Smooth muscle cell (in vitro differentiated cells): Measurements from ENCODE around the gene SRP54. TPM values are rescaled to one million over a fixed set of nuclear protein-coding genes. Genes with fewer than 3 reads are reported as not detected.
"Not testable (repeated sequence)": the region's sequence is repeated elsewhere in the genome, so short reads cannot be mapped to it uniquely, and the experiment has no call there.

Experiments
- DNase-seq: peaks from one replicate; lab custom pipeline; 2025; ENCODE audit not compliant: unreplicated experiment; lab: John Stamatoyannopoulos, UW
- H2AFZ ChIP-seq: fragments of 200-600 bp; sonication (generic); 2 replicates; pipeline ENCODE4 v1.6.0; 2016; ENCODE audit warnings: antibody characterized with exemption, low read depth, mild to moderate bottlenecking
- H3F3A ChIP-seq: fragments of 200-600 bp; sonication (generic); 2 replicates; pipeline ENCODE4 v1.6.0; 2017; ENCODE audit warnings: antibody characterized with exemption, low read depth
- H3K27ac ChIP-seq: fragments of 200-600 bp; sonication (generic); 2 replicates; pipeline ENCODE4 v1.5.1; 2016; ENCODE audit warnings: low read depth, mild to moderate bottlenecking
- H3K27me3 ChIP-seq: fragments of 200-600 bp; sonication (generic); 2 replicates; pipeline ENCODE4 v1.6.1; 2016; ENCODE audit warnings: low read depth, mild to moderate bottlenecking
- H3K36me3 ChIP-seq: fragments of 200-600 bp; sonication (generic); 2 replicates; pipeline ENCODE4 v1.5.1; 2016; ENCODE audit warnings: low read depth
- H3K4me1 ChIP-seq: fragments of 200-600 bp; sonication (generic); 2 replicates; pipeline ENCODE4 v1.5.1; 2016; ENCODE audit warnings: low read depth
- H3K4me2 ChIP-seq: fragments of 200-600 bp; sonication (generic); 2 replicates; pipeline ENCODE4 v1.6.0; 2016; ENCODE audit warnings: mild to moderate bottlenecking
- H3K4me3 ChIP-seq: fragments of 200-600 bp; sonication (generic); 2 replicates; pipeline ENCODE4 v1.5.1; 2016; ENCODE audit warnings: mild to moderate bottlenecking
- H3K79me2 ChIP-seq: fragments of 200-600 bp; sonication (generic); 2 replicates; pipeline ENCODE4 v1.6.0; 2016; ENCODE audit warnings: low read depth, mild to moderate bottlenecking
- H3K9ac ChIP-seq: fragments of 200-600 bp; sonication (generic); 2 replicates; pipeline ENCODE4 v1.6.0; 2016; ENCODE audit warnings: low read depth
- H3K9me3 ChIP-seq: fragments of 200-600 bp; sonication (generic); replicated peaks from 2 replicates; pipeline ENCODE4 v1.5.1; 2016; ENCODE audit warnings: low read depth
- H4K20me1 ChIP-seq: fragments of 200-600 bp; sonication (generic); 2 replicates; pipeline ENCODE4 v1.6.0; 2016; ENCODE audit warnings: low read depth
- CTCF ChIP-seq: fragments of 200-600 bp; sonication (generic); IDR thresholded peaks from 2 replicates; pipeline ENCODE4 v1.5.1; 2017; ENCODE audit warnings: borderline replicate concordance, mild to moderate bottlenecking, antibody characterized with exemption; ENCODE audit not compliant: insufficient read depth, poor library complexity, severe bottlenecking
- WGBS: methylation state at CpG from one replicate; pipeline ENCODE4 v1.1.7; 2016; ENCODE audit warnings: low lambda C conversion rate; 5-methylcytosine and 5-hydroxymethylcytosine counted together
- polyA plus RNA-seq: library from polyadenylated mRNA; unstranded; fragments of >200 nt; fragmentation: Nextera tagmentation; extraction: Ambion mirVana; gene quantifications from 2 replicates; pipeline ENCODE4 v1.2.1, GENCODE V29; 2016
- total RNA-seq: library from RNA; depleted of rRNA; stranded (reverse); fragments of >200 nt; gene quantifications from 2 replicates; pipeline ENCODE4 v1.2.3, GENCODE V29; 2014

SRP54 gene
- total and polyA plus RNA-seq, 2 experiments from 2014 or later, result 76.4 to 111 TPM

- Histone ChIP-seq H4K20me1 (no peaks in the 10 kb centered on the region), H3K4me2 (no peak overlapping the region), H3K9ac (no peak overlapping the region), H3K27me3 (no peaks in the 10 kb centered on the region), H3F3A (no peaks in the 10 kb centered on the region), H3K4me3 (no peak overlapping the region), H3K4me1 (no peaks in the 10 kb centered on the region), H3K9me3 (no peaks in the 10 kb centered on the region), H3K36me3 (no peaks in the 10 kb centered on the region), H3K27ac (no peak overlapping the region), H2AFZ (no peak overlapping the region), H3K79me2 (no peaks in the 10 kb centered on the region)
- DNase-seq, result no peak
- WGBS, result 94% methylated on average over 1 of the region's 1 CpG
- TF ChIP-seq CTCF, result no peak
Observed at GRCh38 chr14:34946699-34947098, 36.1 kb upstream of the SRP54 start.

- DNase-seq, result no peak
- H3K36me3 ChIP-seq, result no peaks in the 10 kb centered on the region
- H4K20me1 ChIP-seq, result no peaks in the 10 kb centered on the region
- H3K27ac ChIP-seq, result no peak overlapping the region
- no peaks in the 10 kb centered on the region for H3K79me2 ChIP-seq
- 100% methylated on average over 1 of the region's 1 CpG for WGBS
- H3K27me3 ChIP-seq, result no peaks in the 10 kb centered on the region
- H2AFZ ChIP-seq, result no peak overlapping the region
- no peak overlapping the region for H3K4me2 ChIP-seq
- TF ChIP-seq CTCF, result no peak
- no peak overlapping the region for H3K9ac ChIP-seq
- no peaks in the 10 kb centered on the region for H3F3A ChIP-seq
- no peaks in the 10 kb centered on the region for H3K9me3 ChIP-seq
- H3K4me1 ChIP-seq, result no peaks in the 10 kb centered on the region
- no peak overlapping the region for H3K4me3 ChIP-seq
Observed at GRCh38 chr14:34951286-34951685, 31.5 kb upstream of the SRP54 start.

GRCh38 chr14:34956931-34957330 is 25.9 kb upstream of the SRP54 start:
- no peaks in the 10 kb centered on the region for H3K9me3 ChIP-seq
- no peak overlapping the region for H3K9ac ChIP-seq
- no peaks in the 10 kb centered on the region for H3K4me1 ChIP-seq
- no peaks in the 10 kb centered on the region for H3K36me3 ChIP-seq
- no peak for TF ChIP-seq CTCF
- no peaks in the 10 kb centered on the region for H3K79me2 ChIP-seq
- H4K20me1 ChIP-seq, result no peaks in the 10 kb centered on the region
- H3K4me3 ChIP-seq, result no peak overlapping the region
- no peak overlapping the region for H3K4me2 ChIP-seq
- no peak overlapping the region for H2AFZ ChIP-seq
- H3F3A ChIP-seq, result no peaks in the 10 kb centered on the region
- H3K27ac ChIP-seq, result no peak overlapping the region
- H3K27me3 ChIP-seq, result no peaks in the 10 kb centered on the region
- DNase-seq, result no peak
- 87% methylated on average over 2 of the region's 2 CpGs for WGBS

GRCh38 chr14:34957771-34958286 is 25.0 kb upstream of the SRP54 start:
- Histone ChIP-seq H3K79me2 (no peaks in the 10 kb centered on the region), H2AFZ (no peak overlapping the region), H3K4me2 (no peak overlapping the region), H3K36me3 (no peaks in the 10 kb centered on the region), H3K4me3 (no peak overlapping the region), H3K27ac (no peak overlapping the region), H4K20me1 (no peaks in the 10 kb centered on the region), H3K4me1 (no peaks in the 10 kb centered on the region), H3K9ac (no peak overlapping the region), H3F3A (no peaks in the 10 kb centered on the region), H3K27me3 (no peaks in the 10 kb centered on the region), H3K9me3 (no peaks in the 10 kb centered on the region)
- no peak for TF ChIP-seq CTCF
- 96% methylated on average over 5 of the region's 5 CpGs for WGBS
- no peak for DNase-seq

- H3K27me3 ChIP-seq, H3K9me3 ChIP-seq, H3F3A ChIP-seq, H2AFZ ChIP-seq, H4K20me1 ChIP-seq, H3K4me3 ChIP-seq, DNase-seq, H3K36me3 ChIP-seq, H3K9ac ChIP-seq, H3K79me2 ChIP-seq, H3K27ac ChIP-seq, H3K4me2 ChIP-seq, H3K4me1 ChIP-seq: not testable (repeated sequence)
- WGBS, result 93% methylated on average over 5 of the region's 5 CpGs
Observed at GRCh38 chr14:34962106-34962505, 20.7 kb upstream of the SRP54 start.
